HepG2 (cell line): ENCODE data around the gene STIM2. TPM values are rescaled to one million over a fixed set of nuclear protein-coding genes. Genes with fewer than 3 reads are reported as not detected.

Source experiments
- ATAC-seq: fragments of 200-7000 bp; cut with Tn5 transposase; 3 replicates; pipeline ENCODE4 v1.9.1; 2020; ENCODE audit warnings: mild to moderate bottlenecking, moderate library complexity
- BruUV-seq: library from RNA; stranded (reverse); fragments of 400-500 nt; replicated peaks from 2 replicates; lab custom pipeline; 2021; lab: Mats Ljungman, UMichigan
- CTCF ChIA-PET: fragments of 300-600 bp; formaldehyde crosslinking; extraction: SDS; loops from one replicate; lab custom pipeline; 2021; ENCODE audit warnings: low total read pairs, inconsistent platforms, low intra/inter-chr PET ratio; lab: Yijun Ruan, JAX
- POLR2A ChIA-PET: fragments of 350-600 bp; sonication (Branson Sonifier 250); formaldehyde crosslinking; loops from one replicate; lab custom pipeline; 2020; ENCODE audit warnings: antibody characterized with exemption, inconsistent platforms; lab: Yijun Ruan, JAX
- DNase-seq: peaks from one replicate; pipeline ENCODE4 v3.0.0-alpha.2; 2015; ENCODE audit warnings: low spot score
- FAIRE-seq: peaks from 3 replicates; lab custom pipeline; 2011; peaks lifted over from hg19 to GRCh38; lab: Jason Lieb, UNC
- H2AFZ ChIP-seq: one replicate; pipeline ENCODE4 v1.6.1; 2011; ENCODE audit warnings: low read length, inconsistent platforms
- H3K27ac ChIP-seq: fragments of 300-600 bp; 3 replicates; pipeline ENCODE4 v1.8.0; 2011; ENCODE audit warnings: mixed run types, mild to moderate bottlenecking, mixed read lengths, low read length, inconsistent platforms; ENCODE audit not compliant: insufficient read depth; ENCODE audit errors: extremely low read length
- H3K27me3 ChIP-seq, 2 experiments: fragments of 200-600 bp in 1 of 2; 2 replicates in 1 of 2; 3 replicates in 1 of 2; pipeline versions ENCODE4 v1.6.0 to v1.8.0; 2011; ENCODE audit warnings: low read length in 2 of 2, mild to moderate bottlenecking in 2 of 2, moderate library complexity in 2 of 2, inconsistent platforms in 1 of 2; ENCODE audit not compliant: insufficient read depth in 2 of 2, control insufficient read depth in 1 of 2
- H3K36me3 ChIP-seq, 2 experiments: fragments of 200-600 bp in 1 of 2; replicated peaks in 1 of 2; 2 replicates in 1 of 2; 3 replicates in 1 of 2; pipeline versions ENCODE4 v1.5.1 to v1.8.0; 2011; ENCODE audit warnings: low read length in 2 of 2, inconsistent platforms in 1 of 2; ENCODE audit not compliant: insufficient read depth in 2 of 2, control insufficient read depth in 1 of 2
- H3K4me1 ChIP-seq: 2 replicates; pipeline ENCODE4 v1.5.1; 2012; ENCODE audit warnings: low read length, inconsistent platforms; ENCODE audit not compliant: insufficient read depth
- H3K4me2 ChIP-seq: 2 replicates; pipeline ENCODE4 v1.6.0; 2011; ENCODE audit warnings: low read depth, low read length, inconsistent platforms
- H3K4me3 ChIP-seq, 3 experiments: fragments of 200-600 bp in 1 of 3; sonication (generic), shearing (Covaris generic) in 1 of 3; replicated peaks in 1 of 3; 2 replicates each; pipeline ENCODE4 v1.5.1; 2011 to 2016; ENCODE audit warnings: low read length in 3 of 3, inconsistent platforms in 2 of 3, low read depth in 2 of 3, mild to moderate bottlenecking in 2 of 3, control low read depth in 1 of 3, mixed read lengths in 1 of 3; ENCODE audit not compliant: insufficient read depth in 1 of 3
- H3K79me2 ChIP-seq: one replicate; pipeline ENCODE4 v1.6.1; 2011; ENCODE audit warnings: low read length, inconsistent platforms; ENCODE audit not compliant: insufficient read depth
- H3K9ac ChIP-seq: 2 replicates; pipeline ENCODE4 v1.6.0; 2011; ENCODE audit warnings: mild to moderate bottlenecking, low read depth, low read length, inconsistent platforms; ENCODE audit not compliant: insufficient read depth
- H3K9me3 ChIP-seq: 2 replicates; pipeline ENCODE4 v1.5.1; 2012; ENCODE audit warnings: mild to moderate bottlenecking, low read length
- H4K20me1 ChIP-seq: 2 replicates; pipeline ENCODE4 v1.6.0; 2011; ENCODE audit warnings: inconsistent platforms, mild to moderate bottlenecking, low read length, moderate library complexity; ENCODE audit not compliant: insufficient read depth
- ADNP ChIP-seq: sonication (generic); formaldehyde crosslinking; IDR thresholded peaks from 2 replicates; pipeline ENCODE4 v1.4.0; 2020; ENCODE audit warnings: missing genetic modification reagents
- ELK4 ChIP-seq: sonication (generic); formaldehyde crosslinking; IDR thresholded peaks from 2 replicates; pipeline ENCODE4 v1.9.0; 2021; ENCODE audit warnings: missing genetic modification reagents, borderline replicate concordance
- FOXM1 ChIP-seq: sonication (generic); formaldehyde crosslinking; IDR thresholded peaks from 2 replicates; pipeline ENCODE4 v1.5.0; 2020; ENCODE audit warnings: missing genetic modification reagents
- FOXP4 ChIP-seq: sonication (generic); formaldehyde crosslinking; IDR thresholded peaks from 2 replicates; pipeline ENCODE4 v1.4.0; 2020; ENCODE audit warnings: missing genetic modification reagents
- MAX ChIP-seq: IDR thresholded peaks from 2 replicates; pipeline ENCODE4 v1.6.1; 2012; ENCODE audit warnings: inconsistent platforms
- MXI1 ChIP-seq: IDR thresholded peaks from 3 replicates; pipeline ENCODE4 v1.6.1; 2012; ENCODE audit warnings: low read depth, low read length, inconsistent platforms, borderline replicate concordance
- NFYC ChIP-seq: IDR thresholded peaks from 2 replicates; pipeline ENCODE4 v1.6.1; 2016; ENCODE audit warnings: missing genetic modification reagents, missing compliant biosample characterization
- PHF20 ChIP-seq: sonication (generic); formaldehyde crosslinking; IDR thresholded peaks from 2 replicates; pipeline ENCODE4 v1.5.0; 2020; ENCODE audit warnings: mild to moderate bottlenecking, missing genetic modification reagents
- SALL1 ChIP-seq: sonication (generic); formaldehyde crosslinking; IDR thresholded peaks from 2 replicates; pipeline ENCODE4 v1.8.0; 2022; ENCODE audit warnings: mild to moderate bottlenecking, missing genetic modification reagents
- TBX3 ChIP-seq: fragments of 450-650 bp; IDR thresholded peaks from 2 replicates; pipeline ENCODE4 v1.6.1; 2017; ENCODE audit warnings: antibody characterized with exemption, mild to moderate bottlenecking, inconsistent platforms, borderline replicate concordance
- ZFAT ChIP-seq: sonication (generic); formaldehyde crosslinking; conservative IDR thresholded peaks from 2 replicates; pipeline ENCODE4 v1.8.1; 2023; ENCODE audit warnings: missing genetic modification reagents, inconsistent platforms
- ZNF260 ChIP-seq: sonication (generic); formaldehyde crosslinking; IDR thresholded peaks from 2 replicates; pipeline ENCODE4 v1.4.0; 2020; ENCODE audit warnings: missing genetic modification reagents, low read depth, mild to moderate bottlenecking, borderline replicate concordance
- ZNF496 ChIP-seq: sonication (generic); formaldehyde crosslinking; IDR thresholded peaks from 2 replicates; pipeline ENCODE4 v1.8.1; 2023; ENCODE audit warnings: mild to moderate bottlenecking, moderate library complexity, missing genetic modification reagents; ENCODE audit not compliant: insufficient replicate concordance
- ZNF597 ChIP-seq: sonication (generic); formaldehyde crosslinking; IDR thresholded peaks from 2 replicates; pipeline ENCODE4 v1.5.0; 2020; ENCODE audit warnings: missing genetic modification reagents
- WGBS: methylation state at CpG from one replicate; pipeline ENCODE4 v1.1.6; 2017; ENCODE audit warnings: low lambda C conversion rate; 5-methylcytosine and 5-hydroxymethylcytosine counted together
- in situ Hi-C: cut with HindIII; loops from 2 replicates; pipeline ENCODE4 v1.10.0; 2017; ENCODE audit warnings: low pct_unique_long_range_greater_than_20kb; ENCODE audit not compliant: extremely low pct_ligation_motif_present
- intact Hi-C: fragments of 100-400 bp; cut with micrococcal nuclease; formaldehyde crosslinking; loops from one replicate; pipeline ENCODE4 v1.10.0; 2022; ENCODE audit not compliant: unreplicated experiment
- polyA plus RNA-seq, 8 experiments: library from polyadenylated mRNA; depleted of rRNA in 3 of 8; stranded (reverse) in 7 of 8; unstranded in 1 of 8; fragments of >200 nt; fragmentation: Illumina TruSeq in 4 of 8; extraction: Trizol in 4 of 8; gene quantifications; 2 replicates each; pipeline versions ENCODE4 v1.2.1 to v1.2.3, GENCODE V29; 2011 to 2016; ENCODE audit warnings: low read depth in 4 of 8, missing spikeins in 1 of 8, mixed read lengths in 1 of 8; ENCODE audit not compliant: insufficient read depth in 1 of 8
- total RNA-seq, 5 experiments: library from RNA; depleted of rRNA; stranded (reverse); fragments of >200 nt; fragmentation: Illumina TruSeq; extraction: Trizol; gene quantifications; 2 replicates each; pipeline ENCODE4 v1.2.3, GENCODE V29; 2016; ENCODE audit warnings: low read depth in 1 of 5

STIM2 gene
- total and polyA plus RNA-seq, 2 of the 13 experiments (the other 11 are each of a cell fraction or from before 2014, with no cell fraction given) = 19.3 to 19.4 TPM

GRCh38 chr4:26815706-26816105 is 44.9 kb upstream of the STIM2 start:
- TF ChIP-seq SALL1 (CRISPR knock-in tag) (no peak), ADNP (CRISPR knock-in tag) (no peak), ZFAT (CRISPR knock-in tag) (no peak), NFYC (CRISPR knock-in tag) (no peak), ZNF597 (CRISPR knock-in tag) (no peak), TBX3 (no peak), FOXP4 (CRISPR knock-in tag) (no peak), PHF20 (CRISPR knock-in tag) (no peak), ZNF496 (CRISPR knock-in tag) (no peak), MAX (no peak), FOXM1 (CRISPR knock-in tag) (no peak), ELK4 (CRISPR knock-in tag) (no peak), ZNF260 (CRISPR knock-in tag) (no peak), MXI1 (no peak)
- TF ChIP-seq, all 625 proteins: peak for 0
- no peaks in the 10 kb centered on the region for H3K9me3 ChIP-seq
- no peak for DNase-seq
- H3K4me1 ChIP-seq = peaks cover 16% of the 10 kb centered on the region
- H3K9ac ChIP-seq = no peak overlapping the region
- 57% methylated on average over 4 of the region's 5 CpGs for WGBS
- peak; percentile 41; the same call in 1 of the 3 replicates for ATAC-seq
- ChIA-PET CTCF (no interaction called here), POLR2A (no interaction called here)
- no peak overlapping the region for H3K4me2 ChIP-seq
- intact Hi-C loops = no loop called here
- no peaks in the 10 kb centered on the region for H3K79me2 ChIP-seq
- no TSS peak for BruUV-seq
- no peak for FAIRE-seq
- no peak overlapping the region for H2AFZ ChIP-seq
- no peaks in the 10 kb centered on the region for H3K27me3 ChIP-seq
- no peak overlapping the region for H3K4me3 ChIP-seq
- no peaks in the 10 kb centered on the region for H3K36me3 ChIP-seq
- no peak overlapping the region for H3K27ac ChIP-seq
- in situ Hi-C loops = no loop called here
- no peaks in the 10 kb centered on the region for H4K20me1 ChIP-seq
